ENCODE data around the gene KCNJ6. TPM values are rescaled to one million over a fixed set of nuclear protein-coding genes. Genes with fewer than 3 reads are reported as not detected.

KCNJ6 gene
- total and polyA plus RNA-seq, 2 donors from 2014 or later = 0.06 TPM; not detected in 1

GRCh38 chr21:37797403-37797802, 118.9 kb downstream of the KCNJ6 start:
- no peak for FAIRE-seq
- no peak overlapping the region for H3K9ac ChIP-seq (ENCODE audit: low read length in 3 of 3)
- no peak overlapping the region for H3K4me3 ChIP-seq (ENCODE audit: low read length in 3 of 3)
- no peaks in the 10 kb centered on the region for H3K36me3 ChIP-seq (ENCODE audit: control insufficient read depth in 2 of 3, insufficient read depth in 3 of 3, low read length in 3 of 3)
- intact Hi-C loops (cut with DNase I) = no loop called here
- TF ChIP-seq, protein P1, sequence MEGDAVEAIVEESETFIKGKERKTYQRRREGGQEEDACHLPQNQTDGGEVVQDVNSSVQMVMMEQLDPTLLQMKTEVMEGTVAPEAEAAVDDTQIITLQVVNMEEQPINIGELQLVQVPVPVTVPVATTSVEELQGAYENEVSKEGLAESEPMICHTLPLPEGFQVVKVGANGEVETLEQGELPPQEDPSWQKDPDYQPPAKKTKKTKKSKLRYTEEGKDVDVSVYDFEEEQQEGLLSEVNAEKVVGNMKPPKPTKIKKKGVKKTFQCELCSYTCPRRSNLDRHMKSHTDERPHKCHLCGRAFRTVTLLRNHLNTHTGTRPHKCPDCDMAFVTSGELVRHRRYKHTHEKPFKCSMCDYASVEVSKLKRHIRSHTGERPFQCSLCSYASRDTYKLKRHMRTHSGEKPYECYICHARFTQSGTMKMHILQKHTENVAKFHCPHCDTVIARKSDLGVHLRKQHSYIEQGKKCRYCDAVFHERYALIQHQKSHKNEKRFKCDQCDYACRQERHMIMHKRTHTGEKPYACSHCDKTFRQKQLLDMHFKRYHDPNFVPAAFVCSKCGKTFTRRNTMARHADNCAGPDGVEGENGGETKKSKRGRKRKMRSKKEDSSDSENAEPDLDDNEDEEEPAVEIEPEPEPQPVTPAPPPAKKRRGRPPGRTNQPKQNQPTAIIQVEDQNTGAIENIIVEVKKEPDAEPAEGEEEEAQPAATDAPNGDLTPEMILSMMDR (IDR thresholded peaks at IDR 0.05; ENCODE audit: borderline replicate concordance, extremely low read depth, insufficient read depth) = no peak
- H3K4me1 ChIP-seq (ENCODE audit: control insufficient read depth in 2 of 3, insufficient read depth in 2 of 3, low read depth in 1 of 3, low read length in 3 of 3) = no peaks in the 10 kb centered on the region
- DNase-seq = no peak
- no peaks in the 10 kb centered on the region for H3K9me3 ChIP-seq (ENCODE audit: control insufficient read depth in 2 of 3, insufficient read depth in 1 of 3, low read length in 3 of 3)
- no peak overlapping the region for H3K27ac ChIP-seq (ENCODE audit: low read depth in 2 of 2, low read length in 2 of 2)
- no peaks in the 10 kb centered on the region for H3K27me3 ChIP-seq (ENCODE audit: control insufficient read depth, insufficient read depth, low read length)

DNA sequence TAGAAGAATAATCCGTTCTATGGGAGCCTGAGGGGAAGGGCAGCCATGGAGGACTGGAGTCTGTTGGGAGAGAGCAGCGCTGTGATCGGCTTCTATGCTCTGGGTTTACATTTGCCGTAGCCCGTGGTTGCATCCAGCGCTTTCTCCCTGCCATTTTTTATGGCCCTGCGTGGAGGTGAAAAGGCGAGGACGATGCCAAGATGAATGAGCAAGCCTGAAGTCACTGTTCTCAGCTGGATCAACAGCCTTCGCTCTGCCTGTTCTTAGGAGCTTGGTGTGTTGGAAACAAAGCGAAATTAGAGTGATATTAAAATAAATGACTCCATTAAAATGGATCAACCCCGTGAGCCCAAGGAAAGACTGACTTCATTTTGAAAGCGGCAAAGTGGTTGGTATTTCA, 120.2 kb downstream of the KCNJ6 start:
- DNase-seq (no peak), FAIRE-seq (no peak)
- TF ChIP-seq, protein P1 (IDR thresholded peaks at IDR 0.05; ENCODE audit: borderline replicate concordance, extremely low read depth, insufficient read depth) = no peak
- Histone ChIP-seq H3K4me3 (ENCODE audit: low read length in 3 of 3) (no peak overlapping the region), H3K9me3 (ENCODE audit: control insufficient read depth in 2 of 3, insufficient read depth in 1 of 3, low read length in 3 of 3) (no peaks in the 10 kb centered on the region), H3K27me3 (ENCODE audit: control insufficient read depth, insufficient read depth, low read length) (no peaks in the 10 kb centered on the region), H3K36me3 (ENCODE audit: control insufficient read depth in 2 of 3, insufficient read depth in 3 of 3, low read length in 3 of 3) (no peaks in the 10 kb centered on the region), H3K27ac (ENCODE audit: low read depth in 2 of 2, low read length in 2 of 2) (no peak overlapping the region), H3K4me1 (ENCODE audit: control insufficient read depth in 2 of 3, insufficient read depth in 2 of 3, low read depth in 1 of 3, low read length in 3 of 3) (no peaks in the 10 kb centered on the region), H3K9ac (ENCODE audit: low read length in 3 of 3) (no peak overlapping the region)
- intact Hi-C loops (cut with DNase I) = no loop called here

DNA sequence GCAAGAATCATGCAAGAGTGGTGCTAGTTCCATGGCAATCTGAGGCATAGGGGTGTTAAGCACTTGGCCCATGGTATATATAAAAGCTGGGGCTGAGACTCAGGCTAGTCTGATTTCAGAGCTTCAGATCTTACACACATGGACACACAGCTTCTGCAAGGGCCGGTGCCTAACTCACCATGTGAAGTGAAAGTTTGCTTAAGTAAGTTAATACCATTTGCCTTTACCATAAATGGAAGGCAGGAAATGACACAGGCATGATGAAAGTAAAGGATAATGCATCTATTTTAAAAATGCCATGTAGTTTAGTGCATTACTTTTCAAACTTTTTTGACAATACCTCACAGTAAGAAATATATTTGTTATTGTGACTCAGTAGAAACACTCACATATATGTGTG, 122.6 kb downstream of the KCNJ6 start:
- H3K4me1 ChIP-seq (ENCODE audit: control insufficient read depth in 2 of 3, insufficient read depth in 2 of 3, low read depth in 1 of 3, low read length in 3 of 3) = no peaks in the 10 kb centered on the region
- H3K27me3 ChIP-seq (ENCODE audit: control insufficient read depth, insufficient read depth, low read length) = no peaks in the 10 kb centered on the region
- H3K9ac ChIP-seq (ENCODE audit: low read length in 3 of 3) = no peak overlapping the region
- intact Hi-C loops (cut with DNase I) = no loop called here
- H3K36me3 ChIP-seq (ENCODE audit: control insufficient read depth in 2 of 3, insufficient read depth in 3 of 3, low read length in 3 of 3) = no peaks in the 10 kb centered on the region
- H3K4me3 ChIP-seq (ENCODE audit: low read length in 3 of 3) = no peak overlapping the region
- peaks cover 0 to 6% (median 0%) of the 10 kb centered on the region in 3 donors for H3K9me3 ChIP-seq (ENCODE audit: control insufficient read depth in 2 of 3, insufficient read depth in 1 of 3, low read length in 3 of 3)
- FAIRE-seq = no peak
- DNase-seq = no peak
- TF ChIP-seq, protein P1 (IDR thresholded peaks at IDR 0.05; ENCODE audit: borderline replicate concordance, extremely low read depth, insufficient read depth) = no peak
- no peak overlapping the region for H3K27ac ChIP-seq (ENCODE audit: low read depth in 2 of 2, low read length in 2 of 2)

GRCh38 chr21:37792046-37792445, 124.2 kb downstream of the KCNJ6 start:
- H3K27me3 ChIP-seq (ENCODE audit: control insufficient read depth, insufficient read depth, low read length) = no peaks in the 10 kb centered on the region
- H3K36me3 ChIP-seq (ENCODE audit: control insufficient read depth in 2 of 3, insufficient read depth in 3 of 3, low read length in 3 of 3) = no peaks in the 10 kb centered on the region
- no peaks in the 10 kb centered on the region for H3K4me1 ChIP-seq (ENCODE audit: control insufficient read depth in 2 of 3, insufficient read depth in 2 of 3, low read depth in 1 of 3, low read length in 3 of 3)
- H3K9ac ChIP-seq (ENCODE audit: low read length in 3 of 3) = no peak overlapping the region
- H3K9me3 ChIP-seq (ENCODE audit: control insufficient read depth in 2 of 3, insufficient read depth in 1 of 3, low read length in 3 of 3) = peaks cover 0 to 8% (median 0%) of the 10 kb centered on the region in 3 donors
- TF ChIP-seq, protein P1 (IDR thresholded peaks at IDR 0.05; ENCODE audit: borderline replicate concordance, extremely low read depth, insufficient read depth) = no peak
- intact Hi-C loops (cut with DNase I) = no loop called here
- no peak overlapping the region for H3K4me3 ChIP-seq (ENCODE audit: low read length in 3 of 3)
- FAIRE-seq = no peak
- H3K27ac ChIP-seq (ENCODE audit: low read depth in 2 of 2, low read length in 2 of 2) = no peak overlapping the region
- no peak for DNase-seq

Measured in kidney (tissue), 14 donors.